GM10847 (cell line): ENCODE data around the gene PARVB.

Source experiments
- POLR2A ChIP-seq: IDR thresholded peaks from 2 replicates; pipeline ENCODE4 v1.6.1; 2011; ENCODE audit not compliant: insufficient read length; ENCODE audit errors: extremely low read depth

PARVB gene

DNA sequence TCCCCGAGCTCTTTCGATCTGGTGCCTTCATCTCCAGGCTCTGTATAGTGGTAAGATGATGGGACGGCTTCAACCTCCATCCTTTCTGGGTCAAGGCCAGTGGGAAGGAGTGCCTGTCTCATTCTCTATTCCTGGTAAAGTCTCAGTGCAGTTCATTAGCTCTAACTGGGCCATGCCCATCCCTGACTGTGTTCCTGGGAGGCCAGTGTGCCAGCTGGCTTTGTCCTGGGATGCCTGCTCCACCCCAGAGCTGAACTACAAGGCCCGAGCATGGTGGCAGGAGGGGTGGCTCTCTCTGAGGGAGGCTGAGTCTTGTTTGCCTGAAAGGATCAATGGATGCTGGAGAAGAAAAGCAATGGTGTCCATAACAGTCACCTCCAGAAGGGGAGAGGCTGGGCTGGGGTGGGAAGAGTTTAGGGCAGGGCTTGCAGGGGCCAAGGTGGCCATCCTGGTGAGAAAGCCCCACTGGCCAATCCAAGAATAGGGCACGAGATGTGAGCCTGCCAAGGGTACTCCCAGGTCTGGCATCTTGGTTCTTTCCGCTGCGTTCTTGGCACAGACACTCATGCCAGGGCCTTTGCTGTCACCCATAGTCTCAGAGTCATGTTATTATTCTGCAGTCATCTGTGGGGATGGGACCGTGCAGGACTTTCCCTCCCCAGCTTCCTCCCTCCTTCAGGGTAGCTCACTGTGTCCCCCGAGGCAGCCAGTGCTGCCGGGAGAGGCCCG lies 60.1 kb downstream of the PARVB start:
- no peak for TF ChIP-seq POLR2A

GRCh38 chr22:44085743-44086270 lies 61.7 kb downstream of the PARVB start:
- no peak for TF ChIP-seq POLR2A

DNA sequence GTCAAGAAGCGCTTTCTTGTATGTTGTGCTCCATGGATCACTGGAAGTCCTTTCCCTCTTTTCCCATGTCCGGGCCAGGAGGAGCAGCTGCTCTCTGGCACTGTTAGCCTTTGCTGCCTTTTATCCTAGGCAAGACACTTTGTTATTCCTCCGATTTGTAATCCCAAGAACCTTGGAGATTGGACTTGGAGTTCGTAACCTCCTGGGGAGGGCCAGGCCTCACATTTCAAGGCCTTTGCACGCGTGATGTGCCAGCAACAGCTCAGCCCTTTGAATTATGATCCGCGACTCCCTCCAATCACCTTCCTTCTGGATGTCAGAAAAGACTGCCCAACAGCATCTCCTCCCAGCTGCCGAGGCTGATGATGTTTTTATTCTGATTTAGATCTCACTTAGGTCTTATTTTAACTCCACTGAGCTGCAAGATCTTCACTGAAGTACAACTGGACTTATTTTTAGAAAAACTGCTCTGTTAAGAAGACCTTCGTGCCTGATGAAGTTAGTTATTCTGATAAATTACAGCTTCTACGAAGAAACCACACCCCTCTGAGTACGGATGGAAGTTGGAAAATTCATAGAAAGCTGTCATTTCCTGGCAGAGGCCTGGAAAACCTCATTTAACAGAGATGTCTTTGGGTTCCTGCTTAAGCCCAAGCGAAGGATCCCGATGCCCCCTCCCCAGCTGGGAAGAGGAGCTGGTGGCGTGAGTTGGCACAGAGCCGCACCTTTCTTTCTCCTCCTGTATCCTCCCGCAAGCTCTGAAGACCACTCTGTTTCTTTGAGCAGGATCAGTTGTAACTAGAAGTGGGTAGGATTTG lies 62.4 kb downstream of the PARVB start:
- no peak for TF ChIP-seq POLR2A

DNA sequence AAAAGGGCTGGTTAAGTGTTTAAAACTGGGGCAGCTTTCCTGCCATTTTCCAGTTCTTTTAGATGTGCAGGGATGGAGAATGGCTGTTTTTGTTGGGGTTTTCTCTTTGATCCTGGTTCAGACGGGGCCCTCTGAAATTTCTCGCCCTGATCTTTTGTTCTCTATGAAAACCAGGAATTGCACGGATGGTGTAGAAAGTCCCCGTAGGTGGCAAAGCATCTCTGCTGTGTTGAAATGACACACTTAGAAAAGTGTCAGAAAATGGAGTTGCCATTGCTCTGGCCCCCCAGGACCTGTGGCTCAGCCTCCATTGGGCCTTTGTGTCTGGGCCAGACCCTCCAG lies 63.0 kb downstream of the PARVB start:
- no peak for TF ChIP-seq POLR2A

GRCh38 chr22:44088976-44089570 lies 65.0 kb downstream of the PARVB start:
- TF ChIP-seq POLR2A = no peak

- TF ChIP-seq POLR2A = no peak
Observed at GRCh38 chr22:44089717-44090570, 65.8 kb downstream of the PARVB start.

DNA sequence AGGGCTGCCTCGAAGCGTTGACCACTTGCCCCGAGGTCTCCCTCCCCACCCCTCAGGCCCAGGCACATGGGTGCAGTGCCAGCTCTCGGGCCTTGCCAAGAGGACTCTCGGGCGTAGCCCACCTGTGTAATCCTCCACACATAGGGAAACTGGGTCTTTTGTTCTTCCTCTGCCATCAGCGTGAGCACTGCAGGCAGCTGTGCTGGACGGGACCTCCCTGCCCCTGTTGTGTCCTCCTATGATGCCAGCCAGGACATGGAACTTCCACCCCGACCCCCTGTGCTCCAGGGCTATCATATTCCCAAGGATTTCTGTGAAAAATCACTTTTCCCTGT lies 66.4 kb downstream of the PARVB start:
- TF ChIP-seq POLR2A = no peak

- no peak for TF ChIP-seq POLR2A
Observed at GRCh38 chr22:44091021-44091721, 67.1 kb downstream of the PARVB start.

DNA sequence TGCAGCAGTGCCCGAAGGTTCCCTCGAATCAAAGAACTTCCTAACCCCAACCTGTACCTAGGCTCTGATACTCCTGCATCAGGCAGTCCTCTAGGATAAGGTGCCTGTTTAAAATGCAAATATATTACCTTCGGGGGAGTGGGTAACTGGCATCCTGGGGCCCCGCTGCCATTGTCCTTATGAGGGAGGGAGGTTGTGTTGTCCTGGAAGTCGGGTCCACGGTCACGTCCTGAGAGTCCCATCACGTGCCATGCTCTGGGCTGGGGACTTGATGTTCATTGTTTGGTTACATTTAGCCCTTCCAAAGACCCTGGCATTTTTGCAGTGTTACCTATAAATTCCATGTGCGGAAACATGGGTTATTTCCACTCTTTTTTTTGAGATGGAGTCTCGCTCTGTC lies 67.6 kb downstream of the PARVB start:
- TF ChIP-seq POLR2A = no peak

DNA sequence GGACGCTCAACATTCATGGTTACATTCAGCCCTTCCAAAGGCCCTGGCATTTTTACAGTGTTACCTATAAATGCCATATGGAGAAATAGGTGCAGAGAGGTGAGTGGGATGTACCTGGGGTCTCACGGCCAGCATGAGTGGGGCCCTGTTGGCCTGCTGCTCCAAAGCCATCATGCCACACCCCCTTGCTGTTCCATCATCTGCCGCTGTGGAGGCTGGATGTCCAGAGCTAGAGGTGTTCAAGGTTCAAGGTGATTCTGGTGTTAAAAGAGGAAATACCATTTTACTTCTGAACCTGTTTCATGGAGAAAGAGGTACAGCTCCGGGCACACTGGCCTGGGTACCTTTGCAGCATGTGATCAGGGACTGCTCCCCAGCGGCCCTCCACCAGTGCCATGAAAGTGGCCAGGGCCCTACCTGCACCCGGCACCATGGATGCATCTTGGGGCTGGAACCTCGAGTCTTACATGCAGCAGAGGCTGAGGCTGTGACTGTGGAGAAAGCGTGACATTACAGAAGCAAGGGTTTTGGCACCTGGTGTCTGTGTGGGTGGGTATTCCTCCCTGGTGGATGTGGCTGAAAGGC lies 68.6 kb downstream of the PARVB start:
- no peak for TF ChIP-seq POLR2A

GRCh38 chr22:44093791-44094190 lies 69.7 kb downstream of the PARVB start:
- TF ChIP-seq POLR2A = no peak

DNA sequence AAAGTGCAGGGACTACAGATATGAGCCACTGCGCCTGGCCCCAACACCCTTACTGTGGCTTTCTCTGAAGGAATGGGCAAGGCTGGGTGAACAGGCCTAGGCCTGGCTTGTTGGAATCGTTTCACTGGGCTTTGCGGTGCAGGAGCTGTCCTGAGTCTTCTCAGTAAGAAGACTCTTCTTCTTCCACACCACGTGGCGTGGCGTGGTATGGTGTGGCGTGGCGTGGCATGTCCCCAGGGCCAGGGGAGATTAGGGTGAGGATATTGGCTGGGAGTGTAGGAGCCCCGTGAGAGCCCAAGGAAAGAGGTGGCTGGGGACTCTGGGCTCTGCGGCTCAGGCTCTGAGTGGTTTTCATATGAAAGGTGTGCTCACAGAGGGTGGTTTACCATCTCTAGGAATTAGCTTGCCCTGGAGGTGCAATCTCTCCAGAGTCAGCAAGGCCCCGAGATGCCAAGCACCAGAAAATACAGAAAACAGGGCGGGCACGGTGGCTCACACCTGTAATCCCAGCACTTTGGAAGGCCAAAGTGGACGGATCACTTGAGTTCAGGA lies 70.7 kb downstream of the PARVB start:
- TF ChIP-seq POLR2A = no peak

GRCh38 chr22:44096736-44097135 lies 72.6 kb downstream of the PARVB start:
- no peak for TF ChIP-seq POLR2A
